Lower lobe of right lung (tissue), 2 donors: ENCODE data around the gene TBC1D2. TPM values are rescaled to one million over a fixed set of nuclear protein-coding genes. Genes with fewer than 3 reads are reported as not detected.

Experiments used
- ATAC-seq, 2 donors: fragments of 200-7000 bp; cut with Tn5 transposase; one replicate each; pipeline ENCODE4 v1.9.1; 2020 to 2022; ENCODE audit warnings: mild to moderate bottlenecking in 2 of 2, moderate library complexity in 2 of 2
- DNase-seq: peaks from one replicate; pipeline ENCODE4 v3.0.0-alpha.2; 2020
- H3K27ac ChIP-seq: fragments of 200-600 bp; one replicate; pipeline ENCODE4 v1.8.0; 2022
- H3K27me3 ChIP-seq: fragments of 200-600 bp; one replicate; pipeline ENCODE4 v1.8.0; 2022; ENCODE audit warnings: low read depth
- H3K36me3 ChIP-seq: fragments of 200-600 bp; one replicate; pipeline ENCODE4 v1.8.0; 2022; ENCODE audit warnings: mild to moderate bottlenecking
- H3K4me1 ChIP-seq: fragments of 200-600 bp; one replicate; pipeline ENCODE4 v1.8.0; 2022
- H3K4me3 ChIP-seq: fragments of 200-600 bp; one replicate; pipeline ENCODE4 v1.8.0; 2022; ENCODE audit warnings: mild to moderate bottlenecking
- H3K9me3 ChIP-seq: fragments of 200-600 bp; one replicate; pipeline ENCODE4 v1.8.0; 2022
- intact Hi-C: fragments of 100-400 bp; cut with DNase I; formaldehyde crosslinking; loops from one replicate; pipeline ENCODE4 v1.11.0; 2022
- total RNA-seq: library from RNA; stranded (reverse); fragmentation: NEBNext Ultra II Directional; extraction: Animal tissue kit (Norgen Biotek cat#: 25700); gene quantifications from one replicate; pipeline ENCODE4 v1.2.1, GENCODE V29; 2021
- TF ChIP-seq, protein P1 (sequence below): fragments of 200-600 bp; IDR thresholded peaks from one replicate; pipeline ENCODE4 v1.8.0; 2022; ENCODE audit warnings: antibody characterized with exemption, mild to moderate bottlenecking
- donor health status: DM: no; HTN: yes; CAD: no; lungs with severe emphysema.

TBC1D2 gene
- total RNA-seq, 1 donor from 2014 or later, result 64.3 TPM

DNA sequence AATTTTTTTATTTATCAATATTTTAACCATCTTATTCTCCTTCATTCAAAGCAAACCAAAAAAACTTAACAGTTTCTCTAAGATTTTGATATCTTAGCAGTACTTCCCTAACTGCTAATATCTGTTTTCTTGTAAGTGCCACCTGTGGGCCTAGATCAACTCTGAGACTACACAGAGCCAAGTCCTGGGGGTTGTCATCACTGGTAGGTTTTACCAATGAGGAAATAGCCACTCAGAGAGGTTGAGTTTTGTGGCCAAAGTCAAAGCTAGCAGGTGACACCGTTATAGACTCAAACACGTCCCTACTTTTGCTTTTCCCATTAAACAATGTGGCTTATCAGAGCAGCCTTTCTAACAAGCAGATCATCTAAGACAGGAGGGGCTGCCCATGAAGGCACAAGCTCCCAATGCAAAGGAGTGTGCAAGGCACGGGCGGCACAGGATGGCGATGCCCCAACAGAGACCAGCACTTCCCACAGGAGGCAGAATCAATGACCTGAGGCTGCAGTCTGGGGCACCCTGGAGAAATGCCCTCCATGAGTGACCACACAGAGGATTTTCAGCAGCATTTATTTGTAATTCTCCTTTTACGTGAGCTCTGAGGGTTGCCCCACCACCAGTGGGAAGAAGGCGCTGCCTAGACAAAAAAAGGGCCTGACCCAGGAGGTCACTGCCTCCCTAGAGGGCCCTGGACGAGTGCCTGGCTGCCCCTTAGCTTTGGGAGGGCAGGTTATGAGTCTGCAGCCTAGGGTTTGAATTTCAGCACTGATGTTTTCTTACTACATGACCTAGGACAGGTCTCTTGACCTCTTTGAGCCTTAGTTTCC is 7.4 kb downstream of the TBC1D2 start:
- Histone ChIP-seq H3K4me1 (peaks cover 74% of the 10 kb centered on the region), H3K27ac (peak overlapping the region; percentile 81)
- TF ChIP-seq, protein P1, sequence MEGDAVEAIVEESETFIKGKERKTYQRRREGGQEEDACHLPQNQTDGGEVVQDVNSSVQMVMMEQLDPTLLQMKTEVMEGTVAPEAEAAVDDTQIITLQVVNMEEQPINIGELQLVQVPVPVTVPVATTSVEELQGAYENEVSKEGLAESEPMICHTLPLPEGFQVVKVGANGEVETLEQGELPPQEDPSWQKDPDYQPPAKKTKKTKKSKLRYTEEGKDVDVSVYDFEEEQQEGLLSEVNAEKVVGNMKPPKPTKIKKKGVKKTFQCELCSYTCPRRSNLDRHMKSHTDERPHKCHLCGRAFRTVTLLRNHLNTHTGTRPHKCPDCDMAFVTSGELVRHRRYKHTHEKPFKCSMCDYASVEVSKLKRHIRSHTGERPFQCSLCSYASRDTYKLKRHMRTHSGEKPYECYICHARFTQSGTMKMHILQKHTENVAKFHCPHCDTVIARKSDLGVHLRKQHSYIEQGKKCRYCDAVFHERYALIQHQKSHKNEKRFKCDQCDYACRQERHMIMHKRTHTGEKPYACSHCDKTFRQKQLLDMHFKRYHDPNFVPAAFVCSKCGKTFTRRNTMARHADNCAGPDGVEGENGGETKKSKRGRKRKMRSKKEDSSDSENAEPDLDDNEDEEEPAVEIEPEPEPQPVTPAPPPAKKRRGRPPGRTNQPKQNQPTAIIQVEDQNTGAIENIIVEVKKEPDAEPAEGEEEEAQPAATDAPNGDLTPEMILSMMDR, result no peak

DNA sequence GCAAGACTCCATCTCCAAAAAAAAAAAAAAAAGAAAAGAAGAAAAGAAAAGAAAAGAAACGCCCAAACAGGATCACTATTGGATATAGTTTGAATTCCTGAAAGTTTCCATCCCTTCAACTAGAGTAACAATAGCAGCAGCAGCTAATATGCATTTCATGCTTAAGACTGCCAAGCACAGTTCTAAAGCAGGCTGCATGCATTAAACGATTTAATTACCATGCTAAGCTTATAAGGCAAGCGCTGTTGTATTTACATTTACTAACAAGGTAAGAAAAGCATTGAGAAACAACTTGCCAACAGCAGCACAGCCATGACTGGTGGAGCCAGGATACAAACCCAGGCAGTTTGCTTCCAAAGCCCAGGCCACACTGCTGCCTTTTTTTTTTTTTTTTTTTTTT is 13.0 kb downstream of the TBC1D2 start:
- intact Hi-C loops, result no loop called here
- DNase-seq, result no peak
- Histone ChIP-seq H3K9me3 (no peaks in the 10 kb centered on the region), H3K27me3 (no peaks in the 10 kb centered on the region), H3K4me3 (no peak overlapping the region), H3K27ac (no peak overlapping the region), H3K4me1 (peaks cover 32% of the 10 kb centered on the region), H3K36me3 (peaks cover 42% of the 10 kb centered on the region)
- TF ChIP-seq, protein P1, result no peak
- no peak for ATAC-seq

More for the DNA sequence above, 7.4 kb downstream of the TBC1D2 start:
- Histone ChIP-seq H3K36me3 (peaks cover 34% of the 10 kb centered on the region), H3K27me3 (no peaks in the 10 kb centered on the region), H3K4me3 (no peak overlapping the region), H3K9me3 (no peaks in the 10 kb centered on the region)
- no peak for DNase-seq
- ATAC-seq, result peak; percentile 5 to 7
- intact Hi-C loops, result no loop called here

DNA sequence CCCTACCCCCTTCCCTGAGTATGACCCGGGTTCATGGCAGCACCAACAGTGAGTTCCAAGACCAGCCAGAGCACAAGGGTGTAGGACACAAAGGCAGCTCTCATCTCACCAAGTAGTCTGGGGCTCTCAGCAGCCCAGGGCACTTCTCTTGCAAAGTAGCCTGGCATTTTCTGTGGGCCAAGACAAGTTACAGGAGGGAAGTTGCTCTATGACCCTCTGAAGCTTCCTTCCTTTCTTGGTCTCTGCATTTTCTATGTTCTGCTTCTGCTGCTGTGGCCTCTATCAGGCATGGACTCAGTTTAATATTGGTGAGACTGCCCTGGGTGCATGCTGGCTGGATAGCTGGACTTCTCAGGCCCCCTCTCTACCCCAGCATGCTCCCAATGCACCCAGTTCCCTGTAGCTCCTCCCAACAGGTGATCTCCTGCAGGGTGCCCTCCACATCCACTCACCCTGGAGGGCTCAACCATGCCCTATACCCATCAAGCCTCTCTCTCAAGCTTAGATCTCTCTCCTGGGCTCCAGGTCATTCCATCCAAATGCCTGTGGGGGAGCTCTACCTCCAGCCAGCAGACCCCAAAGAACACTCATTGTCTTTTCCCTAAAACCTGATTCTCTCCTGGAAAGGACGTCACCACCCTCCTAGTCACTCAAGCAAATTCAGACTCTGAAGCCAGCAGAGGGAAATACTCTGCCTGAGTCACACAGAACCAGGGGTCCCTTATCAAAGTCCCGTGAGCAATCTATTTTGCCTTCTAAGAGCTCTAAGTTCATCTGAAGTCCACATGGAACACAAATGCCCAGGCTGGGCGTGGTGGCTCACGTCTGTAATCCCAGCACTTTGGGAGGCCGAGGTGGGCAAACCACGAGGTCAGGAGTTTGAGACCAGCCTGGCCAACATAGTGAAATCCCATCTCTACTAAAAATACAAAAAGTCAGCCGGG is 13.8 kb downstream of the TBC1D2 start:
- no peak overlapping the region for H3K4me3 ChIP-seq
- H3K27me3 ChIP-seq, result no peaks in the 10 kb centered on the region
- H3K9me3 ChIP-seq, result no peaks in the 10 kb centered on the region
- intact Hi-C loops, result no loop called here
- TF ChIP-seq, protein P1, result no peak
- DNase-seq (no peak), ATAC-seq (peak; percentile 25 to 52)
- H3K27ac ChIP-seq, result peak overlapping the region; percentile 31
- peaks cover 30% of the 10 kb centered on the region for H3K4me1 ChIP-seq
- H3K36me3 ChIP-seq, result peaks cover 42% of the 10 kb centered on the region

DNA sequence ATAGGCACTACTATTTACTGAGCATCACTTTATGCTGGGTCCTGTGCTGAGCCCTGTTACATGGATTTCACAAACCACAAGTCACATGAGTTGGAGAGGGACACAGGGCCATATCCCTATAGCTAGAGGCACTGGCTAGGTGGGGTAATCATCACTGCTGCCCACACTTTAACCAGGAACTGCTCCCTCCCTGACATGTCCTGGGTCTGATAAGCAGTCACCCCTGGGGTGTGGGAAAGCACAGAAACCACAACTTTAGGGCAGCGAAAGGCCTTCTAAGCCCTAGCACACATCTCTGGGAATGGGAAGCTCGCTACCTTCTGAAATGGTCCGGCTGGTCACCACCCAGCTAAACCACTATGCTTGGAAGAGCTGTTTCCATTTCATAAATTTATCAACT is 15.0 kb downstream of the TBC1D2 start:
- H3K27me3 ChIP-seq, result no peaks in the 10 kb centered on the region
- DNase-seq (no peak), ATAC-seq (peak; percentile 76 to 82)
- no peak overlapping the region for H3K4me3 ChIP-seq
- no peaks in the 10 kb centered on the region for H3K9me3 ChIP-seq
- TF ChIP-seq, protein P1, result no peak
- no peak overlapping the region for H3K27ac ChIP-seq
- H3K36me3 ChIP-seq, result peaks cover 48% of the 10 kb centered on the region
- intact Hi-C loops, result no loop called here
- H3K4me1 ChIP-seq, result peaks cover 28% of the 10 kb centered on the region

DNA sequence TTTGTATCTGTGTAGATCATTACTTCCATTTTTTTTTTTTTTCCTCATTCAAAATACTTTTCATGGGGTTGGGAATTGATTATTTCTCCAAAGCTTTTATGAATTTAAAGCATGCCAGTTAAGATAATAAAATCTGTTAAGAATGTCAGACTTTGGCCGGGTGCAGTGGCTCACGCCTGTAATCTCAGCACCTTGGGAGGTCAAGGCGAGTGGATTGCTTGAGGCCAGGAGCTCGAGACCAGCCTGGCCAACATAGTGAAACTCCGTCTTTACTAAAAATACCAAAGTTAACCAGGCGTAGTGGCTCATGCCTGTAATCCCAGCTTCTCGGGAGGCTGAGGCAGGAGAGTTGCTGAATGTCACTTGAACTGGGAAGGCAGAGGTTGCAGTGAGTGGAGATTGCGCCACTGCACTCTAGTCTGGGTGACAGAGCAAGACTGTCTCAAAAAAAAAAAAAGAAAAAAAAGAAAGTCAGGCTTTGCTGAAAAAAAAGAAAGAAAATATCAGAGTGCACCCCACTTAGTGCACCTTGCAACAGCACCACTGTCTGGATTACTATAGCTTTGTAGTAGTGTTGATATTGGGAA is 18.5 kb downstream of the TBC1D2 start:
- Histone ChIP-seq H3K9me3 (no peaks in the 10 kb centered on the region), H3K27ac (no peak overlapping the region), H3K27me3 (no peaks in the 10 kb centered on the region), H3K4me3 (no peak overlapping the region), H3K36me3 (peaks cover 60% of the 10 kb centered on the region), H3K4me1 (peaks cover 21% of the 10 kb centered on the region)
- intact Hi-C loops, result no loop called here
- TF ChIP-seq, protein P1, result no peak
- DNase-seq, result peak; percentile 62
- no peak for ATAC-seq
